Neutrophil (primary cell): ENCODE measurements around the gene AUNIP.

Experiments
- H3K27ac ChIP-seq: fragments of 200-600 bp; sonication (generic); 2 replicates; pipeline ENCODE4 v1.5.1; 2016; ENCODE audit warnings: mild to moderate bottlenecking, moderate library complexity
- H3K27me3 ChIP-seq: fragments of 200-600 bp; sonication (generic); 2 replicates; pipeline ENCODE4 v1.6.0; 2016; ENCODE audit warnings: mild to moderate bottlenecking
- H3K36me3 ChIP-seq: fragments of 200-600 bp; sonication (generic); 2 replicates; pipeline ENCODE4 v1.5.1; 2017
- H3K4me1 ChIP-seq, 2 experiments: fragments of 200-600 bp in 1 of 2; sonication (generic) in 1 of 2; 1 replicate in 1 of 2; 2 replicates in 1 of 2; pipeline versions ENCODE4 v1.5.1 to v1.6.1; 2013 to 2016; ENCODE audit warnings: low read depth in 1 of 2, low read length in 1 of 2, mild to moderate bottlenecking in 1 of 2, moderate library complexity in 1 of 2; ENCODE audit not compliant: control insufficient read depth in 1 of 2, insufficient read depth in 1 of 2
- H3K4me3 ChIP-seq, 2 experiments: fragments of 200-600 bp in 1 of 2; sonication (generic) in 1 of 2; 1 replicate in 1 of 2; 2 replicates in 1 of 2; pipeline ENCODE4 v1.5.1; 2013 to 2016; ENCODE audit warnings: low read depth in 1 of 2, low read length in 1 of 2, mild to moderate bottlenecking in 1 of 2, moderate library complexity in 1 of 2
- H3K9me3 ChIP-seq: fragments of 200-600 bp; sonication (generic); 2 replicates; pipeline ENCODE4 v1.5.1; 2016
- TF ChIP-seq, protein P1 (sequence below): fragments of 200-600 bp; sonication (generic); IDR thresholded peaks from 2 replicates; pipeline ENCODE4 v1.5.1; 2016; ENCODE audit warnings: antibody characterized with exemption

Gene AUNIP

DNA sequence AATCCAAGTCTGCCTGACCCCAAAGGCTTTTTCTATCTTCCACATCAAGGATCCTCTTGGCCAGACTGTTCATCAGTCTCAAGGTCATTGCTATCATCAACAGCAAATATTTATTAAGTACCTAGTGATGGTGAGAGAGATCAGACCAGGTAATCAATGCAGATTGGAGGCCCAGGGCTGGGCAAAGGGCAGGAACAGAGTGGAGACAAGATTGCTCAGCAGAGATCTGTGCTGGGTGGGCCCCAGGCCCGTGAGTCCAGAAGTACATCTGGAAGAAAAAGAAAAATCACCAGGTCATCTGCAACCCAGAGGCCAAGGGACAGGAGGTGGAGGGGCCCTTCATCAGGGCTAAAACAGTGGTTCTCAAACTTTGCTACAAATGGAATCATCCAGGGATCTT lies 26.3 kb upstream of the AUNIP start:
- no peaks in the 10 kb centered on the region for H3K9me3 ChIP-seq
- H3K4me1 ChIP-seq, result no peaks in the 10 kb centered on the region
- TF ChIP-seq, protein P1, sequence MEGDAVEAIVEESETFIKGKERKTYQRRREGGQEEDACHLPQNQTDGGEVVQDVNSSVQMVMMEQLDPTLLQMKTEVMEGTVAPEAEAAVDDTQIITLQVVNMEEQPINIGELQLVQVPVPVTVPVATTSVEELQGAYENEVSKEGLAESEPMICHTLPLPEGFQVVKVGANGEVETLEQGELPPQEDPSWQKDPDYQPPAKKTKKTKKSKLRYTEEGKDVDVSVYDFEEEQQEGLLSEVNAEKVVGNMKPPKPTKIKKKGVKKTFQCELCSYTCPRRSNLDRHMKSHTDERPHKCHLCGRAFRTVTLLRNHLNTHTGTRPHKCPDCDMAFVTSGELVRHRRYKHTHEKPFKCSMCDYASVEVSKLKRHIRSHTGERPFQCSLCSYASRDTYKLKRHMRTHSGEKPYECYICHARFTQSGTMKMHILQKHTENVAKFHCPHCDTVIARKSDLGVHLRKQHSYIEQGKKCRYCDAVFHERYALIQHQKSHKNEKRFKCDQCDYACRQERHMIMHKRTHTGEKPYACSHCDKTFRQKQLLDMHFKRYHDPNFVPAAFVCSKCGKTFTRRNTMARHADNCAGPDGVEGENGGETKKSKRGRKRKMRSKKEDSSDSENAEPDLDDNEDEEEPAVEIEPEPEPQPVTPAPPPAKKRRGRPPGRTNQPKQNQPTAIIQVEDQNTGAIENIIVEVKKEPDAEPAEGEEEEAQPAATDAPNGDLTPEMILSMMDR, result no peak
- no peaks in the 10 kb centered on the region for H3K36me3 ChIP-seq
- H3K4me3 ChIP-seq, result no peak overlapping the region
- no peak overlapping the region for H3K27ac ChIP-seq
- H3K27me3 ChIP-seq, result no peaks in the 10 kb centered on the region

DNA sequence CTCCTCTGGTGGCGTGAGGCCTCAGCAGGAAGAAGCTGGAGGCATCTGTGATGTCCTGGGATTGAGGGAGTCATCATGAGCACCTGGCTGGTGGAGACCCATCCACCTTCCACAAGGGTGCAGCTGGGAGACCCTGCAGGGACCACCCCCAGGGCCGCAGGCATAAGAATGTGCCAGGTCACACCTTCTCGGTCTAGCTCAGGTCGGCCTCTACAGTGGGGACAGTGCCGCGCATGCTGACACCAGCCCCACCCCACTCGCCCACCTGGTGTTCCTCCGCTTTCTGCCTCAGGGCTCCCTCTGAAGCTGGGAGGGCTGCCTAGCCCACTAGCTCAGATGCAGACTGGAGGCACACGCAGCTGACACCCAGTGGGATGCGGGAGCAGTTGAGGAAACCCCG lies 22.0 kb upstream of the AUNIP start:
- no peaks in the 10 kb centered on the region for H3K36me3 ChIP-seq
- no peak overlapping the region for H3K4me3 ChIP-seq
- no peak overlapping the region for H3K27ac ChIP-seq
- TF ChIP-seq, protein P1, result no peak
- peaks cover 11 to 13% of the 10 kb centered on the region in 2 experiments for H3K4me1 ChIP-seq
- H3K27me3 ChIP-seq, result no peaks in the 10 kb centered on the region
- H3K9me3 ChIP-seq, result no peaks in the 10 kb centered on the region

DNA sequence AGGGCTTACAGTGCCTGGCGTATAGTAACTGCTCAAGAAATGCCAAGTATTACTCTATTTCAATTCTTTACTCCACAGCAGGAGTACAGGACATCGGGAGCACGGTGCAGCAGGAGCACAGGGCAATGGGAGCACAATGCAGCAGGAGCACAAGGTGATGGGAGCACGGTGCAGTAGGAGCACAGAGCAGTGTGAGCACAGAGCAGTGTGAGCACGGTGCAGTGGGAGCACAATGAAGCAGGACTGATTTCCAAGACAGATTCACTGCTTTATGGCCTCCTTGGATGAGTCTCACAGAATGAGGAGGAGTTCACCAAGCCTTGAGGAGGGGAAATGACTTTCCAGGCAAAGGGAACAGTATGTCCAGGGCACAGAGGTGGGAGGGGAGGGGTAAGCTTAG lies 21.3 kb upstream of the AUNIP start:
- no peak overlapping the region for H3K27ac ChIP-seq
- no peaks in the 10 kb centered on the region for H3K36me3 ChIP-seq
- H3K4me1 ChIP-seq, result peaks cover 18 to 19% of the 10 kb centered on the region in 2 experiments
- TF ChIP-seq, protein P1, result no peak
- H3K4me3 ChIP-seq, result no peak overlapping the region
- no peaks in the 10 kb centered on the region for H3K27me3 ChIP-seq
- no peaks in the 10 kb centered on the region for H3K9me3 ChIP-seq

DNA sequence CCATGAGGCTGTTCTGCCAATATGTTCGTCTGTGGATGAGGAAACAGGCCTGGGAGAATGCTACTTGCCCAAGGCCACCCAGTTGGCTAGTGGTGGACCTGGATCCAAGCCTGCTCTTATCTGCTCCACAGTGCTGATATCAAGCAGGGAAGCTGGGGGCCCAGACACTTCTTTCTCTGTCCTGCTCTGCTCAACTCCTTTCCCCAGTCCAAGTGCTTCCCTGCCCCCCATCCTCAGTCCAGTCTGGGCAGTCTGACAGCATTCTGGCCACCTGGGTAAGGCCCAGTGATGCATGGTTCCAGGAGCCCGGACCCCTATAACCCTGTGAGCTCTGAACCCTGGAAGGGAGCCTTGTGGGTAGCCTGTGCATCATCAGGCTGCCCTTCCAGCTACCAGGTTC lies 20.4 kb upstream of the AUNIP start:
- TF ChIP-seq, protein P1, result no peak
- Histone ChIP-seq H3K27ac (no peak overlapping the region), H3K36me3 (no peaks in the 10 kb centered on the region), H3K4me1 (peaks cover 24 to 25% of the 10 kb centered on the region in 2 experiments), H3K4me3 (no peak overlapping the region), H3K9me3 (no peaks in the 10 kb centered on the region), H3K27me3 (no peaks in the 10 kb centered on the region)

DNA sequence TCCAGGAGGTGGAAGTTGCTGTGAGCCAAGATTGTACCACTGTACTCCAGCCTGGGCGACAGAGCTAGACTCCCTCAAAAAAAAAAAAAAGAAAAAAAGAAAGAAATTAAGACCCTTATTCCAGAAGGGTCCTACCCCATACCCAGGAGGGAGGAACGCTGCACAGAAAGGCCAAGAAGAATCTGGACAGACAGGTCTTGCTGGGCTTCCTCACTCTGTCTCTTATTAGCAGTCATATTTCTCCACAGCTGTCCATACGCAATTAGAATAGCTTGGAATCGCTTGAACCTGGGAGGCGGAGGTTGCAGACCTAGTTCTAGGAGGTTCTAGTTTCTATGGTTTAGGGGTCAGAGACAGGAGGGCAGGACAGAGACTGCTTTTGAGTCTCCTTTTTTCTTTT lies 19.4 kb upstream of the AUNIP start:
- no peaks in the 10 kb centered on the region for H3K27me3 ChIP-seq
- H3K36me3 ChIP-seq, result no peaks in the 10 kb centered on the region

More for the DNA sequence above, 19.4 kb upstream of the AUNIP start:
- Histone ChIP-seq H3K9me3 (no peaks in the 10 kb centered on the region), H3K4me3 (no peak overlapping the region), H3K27ac (no peak overlapping the region), H3K4me1 (peaks cover 31% of the 10 kb centered on the region in 2 experiments)
- TF ChIP-seq, protein P1, result no peak
